Hepatocyte (in vitro differentiated cells): ENCODE measurements around the gene ETHE1. TPM values are rescaled to one million over a fixed set of nuclear protein-coding genes. Genes with fewer than 3 reads are reported as not detected.

Experiments used
- DNase-seq: peaks from one replicate; pipeline ENCODE4 v3.0.0-alpha.2; 2016; ENCODE audit warnings: low spot score
- H2AFZ ChIP-seq: fragments of 200-600 bp; sonication (generic); 2 replicates; pipeline ENCODE4 v1.6.0; 2016; ENCODE audit warnings: antibody characterized with exemption, mild to moderate bottlenecking
- H3K27ac ChIP-seq: fragments of 200-600 bp; sonication (generic); 2 replicates; pipeline ENCODE4 v1.5.1; 2016; ENCODE audit warnings: mild to moderate bottlenecking
- H3K27me3 ChIP-seq: fragments of 200-600 bp; sonication (generic); 2 replicates; pipeline ENCODE4 v1.6.1; 2016
- H3K36me3 ChIP-seq: fragments of 200-600 bp; sonication (generic); replicated peaks from 2 replicates; pipeline ENCODE4 v1.5.1; 2016; ENCODE audit warnings: low read depth; ENCODE audit not compliant: insufficient read depth
- H3K4me1 ChIP-seq: fragments of 200-600 bp; sonication (generic); 2 replicates; pipeline ENCODE4 v1.5.1; 2016; ENCODE audit warnings: mild to moderate bottlenecking, moderate library complexity; ENCODE audit not compliant: insufficient read depth
- H3K4me2 ChIP-seq: fragments of 200-600 bp; sonication (generic); 2 replicates; pipeline ENCODE4 v1.6.0; 2016
- H3K4me3 ChIP-seq: fragments of 200-600 bp; sonication (generic); 2 replicates; pipeline ENCODE4 v1.5.1; 2016; ENCODE audit warnings: mild to moderate bottlenecking
- H3K79me2 ChIP-seq: fragments of 200-600 bp; sonication (generic); 2 replicates; pipeline ENCODE4 v1.6.0; 2017; ENCODE audit warnings: mild to moderate bottlenecking
- H3K9me2 ChIP-seq: fragments of 200-600 bp; sonication (generic); replicated peaks from 2 replicates; pipeline ENCODE4 v1.6.0; 2017; ENCODE audit warnings: mild to moderate bottlenecking; ENCODE audit not compliant: insufficient read depth
- H3K9me3 ChIP-seq: fragments of 200-600 bp; sonication (generic); 2 replicates; pipeline ENCODE4 v1.5.1; 2016; ENCODE audit warnings: low read depth, mild to moderate bottlenecking
- H4K20me1 ChIP-seq: fragments of 200-600 bp; sonication (generic); 2 replicates; pipeline ENCODE4 v1.6.0; 2016; ENCODE audit warnings: mild to moderate bottlenecking; ENCODE audit not compliant: insufficient read depth, poor library complexity, severe bottlenecking
- CTCF ChIP-seq: fragments of 200-600 bp; sonication (generic); IDR thresholded peaks from 2 replicates; pipeline ENCODE4 v1.5.1; 2016; ENCODE audit warnings: antibody characterized with exemption, mild to moderate bottlenecking; ENCODE audit not compliant: poor library complexity
- EZH2 ChIP-seq: fragments of 200-600 bp; sonication (generic); IDR thresholded peaks from 2 replicates; pipeline ENCODE4 v1.6.1; 2016; ENCODE audit warnings: antibody characterized with exemption, mild to moderate bottlenecking, borderline replicate concordance
- EZH2phosphoT487 ChIP-seq: fragments of 200-600 bp; sonication (generic); IDR thresholded peaks from one replicate; pipeline ENCODE4 v1.6.1; 2018; ENCODE audit warnings: antibody characterized with exemption, mild to moderate bottlenecking, low read depth, moderate library complexity; ENCODE audit not compliant: unreplicated experiment, severe bottlenecking
- WGBS: methylation state at CpG from one replicate; pipeline ENCODE4 v1.1.6; 2016; ENCODE audit warnings: low lambda C conversion rate; ENCODE audit errors: missing lambda C conversion rate; 5-methylcytosine and 5-hydroxymethylcytosine counted together
- polyA plus RNA-seq: library from polyadenylated mRNA; unstranded; fragments of >200 nt; fragmentation: Nextera tagmentation; extraction: Ambion mirVana; gene quantifications from 2 replicates; pipeline ENCODE4 v1.2.1, GENCODE V29; 2016
- total RNA-seq: library from RNA; depleted of rRNA; stranded (reverse); fragments of >200 nt; gene quantifications from 2 replicates; pipeline ENCODE4 v1.2.3, GENCODE V29; 2014

Gene ETHE1
- total and polyA plus RNA-seq, 2 experiments from 2014 or later = 42.1 to 65.1 TPM

GRCh38 chr19:43527860-43528622 is 1.0 kb upstream of the ETHE1 start:
- Histone ChIP-seq H3K27me3 (no peaks in the 10 kb centered on the region), H3K4me2 (peak overlapping the region; percentile 82), H3K36me3 (no peaks in the 10 kb centered on the region), H3K9me2 (no peaks in the 10 kb centered on the region), H3K4me1 (peaks cover 22% of the 10 kb centered on the region), H2AFZ (peak overlapping the region; percentile 94), H3K9me3 (no peaks in the 10 kb centered on the region), H4K20me1 (no peaks in the 10 kb centered on the region), H3K4me3 (no peak overlapping the region), H3K79me2 (peaks cover 28% of the 10 kb centered on the region), H3K27ac (peak overlapping the region; percentile 69)
- TF ChIP-seq EZH2phosphoT487 = no peak
- TF ChIP-seq EZH2 = no peak
- TF ChIP-seq CTCF = no peak
- DNase-seq = no peak
- WGBS = 63% methylated on average over 13 of the region's 13 CpGs

- DNase-seq = peak; percentile 44
- WGBS = 4% methylated on average over 26 of the region's 26 CpGs
- H3K79me2 ChIP-seq = peaks cover 44% of the 10 kb centered on the region
Observed at GRCh38 chr19:43525836-43526771, 897 bp downstream of the ETHE1 start.

More at GRCh38 chr19:43525836-43526771, 897 bp downstream of the ETHE1 start:
- no peaks in the 10 kb centered on the region for H4K20me1 ChIP-seq
- no peaks in the 10 kb centered on the region for H3K9me3 ChIP-seq
- peaks cover 14% of the 10 kb centered on the region for H3K4me1 ChIP-seq
- H3K4me3 ChIP-seq = peak overlapping the region; percentile 97
- H3K36me3 ChIP-seq = no peaks in the 10 kb centered on the region
- H3K4me2 ChIP-seq = peak overlapping the region; percentile 82
- peak overlapping the region; percentile 94 for H2AFZ ChIP-seq
- H3K27ac ChIP-seq = peak overlapping the region; percentile 69
- no peaks in the 10 kb centered on the region for H3K27me3 ChIP-seq
- no peaks in the 10 kb centered on the region for H3K9me2 ChIP-seq
- TF ChIP-seq EZH2phosphoT487 (no peak), EZH2 (no peak), CTCF (no peak)
